ENCODE data around the gene NR2F1-AS1. TPM values are rescaled to one million over a fixed set of nuclear protein-coding genes. Genes with fewer than 3 reads are reported as not detected.

Gene NR2F1-AS1
- not detected in 2 replicates for total RNA-seq
- total RNA-seq (2013): 0.07 TPM
- polyA plus RNA-seq: not detected in 2 replicates
- polyA minus RNA-seq: 0.14 TPM in 1 of 2 replicates, not detected in the other

- CTCF ChIA-PET: no interaction called here
Measured at GRCh38 chr5:93580927-93581445, at the start of gene NR2F1-AS1. TSS of gene NR2F1-AS1 (minus strand) at chr5:93581219.

More at GRCh38 chr5:93580927-93581445, at the start of gene NR2F1-AS1:
- H3K27ac ChIP-seq (ENCODE audit: low read length in 2 of 2): no peak within 1 kb of the TSS
- Mint-ChIP-seq H3K27ac (peak within 1 kb of the TSS; percentile 3), H3K4me1 (peaks cover 26% of the 10 kb centered on the region), H3K9me3 (ENCODE audit: insufficient read depth) (no peaks in the 10 kb centered on the region), H3K27me3 (peaks cover 46% of the 10 kb centered on the region), H3K4me3 (peak within 1 kb of the TSS; percentile 77)
- peak; percentile 31 for ATAC-seq (ENCODE audit: low read depth)
- H3K79me2 ChIP-seq (ENCODE audit: control insufficient read depth, insufficient read depth, low read length): no peaks in the 10 kb centered on the region
- H3K4me3 ChIP-seq (ENCODE audit: control extremely low read depth in 1 of 5, extremely low read depth in 1 of 5, insufficient read depth in 1 of 5, low read depth in 2 of 5, low read length in 4 of 5): peak within 1 kb of the TSS in 4 of 5 experiments; percentile 21 to 61 (median 36)
- intact Hi-C loops (cut with micrococcal nuclease): loop anchor here (1.0 kb wide), 1 partner anchor 334 kb away; no protein-coding TSS in a partner anchor
- TF ChIP-seq EZH2 (IDR thresholded peaks at IDR 0.05; ENCODE audit: borderline replicate concordance, insufficient read depth, low read depth, low read length, poor library complexity, severe bottlenecking) (no peak), CTCF (IDR thresholded peaks at IDR 0.05) (no peak)
- peak within 1 kb of the TSS; percentile 87 for H3K4me2 ChIP-seq (replicated peaks; ENCODE audit: low read depth, low read length, poor library complexity, severe bottlenecking)
- POLR2A ChIA-PET: no interaction called here
- no peaks in the 10 kb centered on the region for H4K20me1 ChIP-seq (ENCODE audit: control insufficient read depth, insufficient read depth, low read length, poor library complexity, severe bottlenecking)
- no peak for DNase-seq
- H3K36me3 ChIP-seq (replicated peaks in 1 of 2; ENCODE audit: control extremely low read depth in 1 of 2, control insufficient read depth in 1 of 2, extremely low read depth in 1 of 2, insufficient read depth in 2 of 2, low read length in 1 of 2): no peaks in the 10 kb centered on the region
- 11% methylated on average over 27 of the region's 41 CpGs for WGBS (ENCODE audit: insufficient coverage)
- H3K9me3 ChIP-seq (ENCODE audit: control extremely low read depth in 1 of 3, control insufficient read depth in 2 of 3, insufficient read depth in 1 of 3, low read length in 2 of 3): peaks cover 0 to 48% (median 0%) of the 10 kb centered on the region in 3 donors
- peak within 1 kb of the TSS; percentile 65 for H3K9ac ChIP-seq (ENCODE audit: low read length)
- H2AFZ ChIP-seq (ENCODE audit: insufficient read depth, low read depth, low read length, poor library complexity, severe bottlenecking): peak within 1 kb of the TSS; percentile 72
- peaks cover 49 to 65% of the 10 kb centered on the region in 2 donors for H3K4me1 ChIP-seq (ENCODE audit: control insufficient read depth in 2 of 2, insufficient read depth in 2 of 2, low read length in 2 of 2)
- H3K27me3 ChIP-seq (replicated peaks in 1 of 4; ENCODE audit: control extremely low read depth in 1 of 4, control insufficient read depth in 3 of 4, insufficient read depth in 4 of 4, low read length in 3 of 4): peaks cover 3 to 82% (median 68%) of the 10 kb centered on the region in 4 experiments
